HepG2 (cell line): Measurements from ENCODE around the gene ZNF839. TPM values are rescaled to one million over a fixed set of nuclear protein-coding genes. Genes with fewer than 3 reads are reported as not detected.

ENCODE experiments used
- AFF4 ChIP-seq: sonication (generic); formaldehyde crosslinking; IDR thresholded peaks from 2 replicates; pipeline ENCODE4 v1.4.0; 2020; ENCODE audit warnings: missing genetic modification reagents
- CHCHD3 ChIP-seq: sonication (generic); formaldehyde crosslinking; IDR thresholded peaks from 2 replicates; pipeline ENCODE4 v1.8.0; 2022; ENCODE audit warnings: mild to moderate bottlenecking, missing genetic modification reagents, moderate library complexity
- DPF2 ChIP-seq: sonication (generic); formaldehyde crosslinking; IDR thresholded peaks from 2 replicates; pipeline ENCODE4 v1.4.0; 2020; ENCODE audit warnings: mild to moderate bottlenecking, low read depth, missing genetic modification reagents, borderline replicate concordance
- FOXA3 ChIP-seq: IDR thresholded peaks from 2 replicates; pipeline ENCODE4 v1.6.1; 2016; ENCODE audit warnings: missing genetic modification reagents, missing compliant biosample characterization
- FOXM1 ChIP-seq: sonication (generic); formaldehyde crosslinking; IDR thresholded peaks from 2 replicates; pipeline ENCODE4 v1.5.0; 2020; ENCODE audit warnings: missing genetic modification reagents
- HOXA7 ChIP-seq: sonication (generic); formaldehyde crosslinking; IDR thresholded peaks from 2 replicates; pipeline ENCODE4 v1.8.1; 2022; ENCODE audit warnings: mild to moderate bottlenecking, missing genetic modification reagents, moderate library complexity
- KLF6 ChIP-seq: IDR thresholded peaks from 2 replicates; pipeline ENCODE4 v1.8.0; 2016; ENCODE audit warnings: missing biosample characterization, missing genetic modification reagents
- MLLT10 ChIP-seq: sonication (generic); formaldehyde crosslinking; IDR thresholded peaks from 2 replicates; pipeline ENCODE4 v1.4.0; 2020; ENCODE audit warnings: missing genetic modification reagents
- MTA1 ChIP-seq: sonication (generic); formaldehyde crosslinking; IDR thresholded peaks from 2 replicates; pipeline ENCODE4 v1.4.0; 2020; ENCODE audit warnings: missing genetic modification reagents, mild to moderate bottlenecking, borderline replicate concordance
- MYNN ChIP-seq: sonication (generic); formaldehyde crosslinking; IDR thresholded peaks from 2 replicates; pipeline ENCODE4 v1.4.0; 2020; ENCODE audit warnings: mild to moderate bottlenecking, low read depth, missing genetic modification reagents
- NR2C2 ChIP-seq: sonication (generic); formaldehyde crosslinking; IDR thresholded peaks from 2 replicates; pipeline ENCODE4 v1.4.0; 2020; ENCODE audit warnings: missing genetic modification reagents, mild to moderate bottlenecking, moderate library complexity, borderline replicate concordance
- PHF8 ChIP-seq: sonication (generic); formaldehyde crosslinking; IDR thresholded peaks from 2 replicates; pipeline ENCODE4 v1.5.0; 2020; ENCODE audit warnings: missing genetic modification reagents
- RNF2 ChIP-seq: fragments of 450-650 bp; conservative IDR thresholded peaks from 2 replicates; pipeline ENCODE4 v1.6.1; 2016; ENCODE audit warnings: low read depth
- SRY ChIP-seq: sonication (generic); formaldehyde crosslinking; IDR thresholded peaks from 2 replicates; pipeline ENCODE4 v1.8.0; 2022; ENCODE audit warnings: mild to moderate bottlenecking, missing genetic modification reagents
- TARDBP ChIP-seq: sonication (generic); formaldehyde crosslinking; IDR thresholded peaks from 2 replicates; pipeline ENCODE4 v1.8.0; 2022; ENCODE audit warnings: mild to moderate bottlenecking, missing genetic modification reagents
- ZFP36L1 ChIP-seq: sonication (generic); formaldehyde crosslinking; IDR thresholded peaks from 2 replicates; pipeline ENCODE4 v1.8.0; 2022; ENCODE audit warnings: mild to moderate bottlenecking, missing genetic modification reagents, moderate library complexity
- ZFP37 ChIP-seq: sonication (generic); formaldehyde crosslinking; IDR thresholded peaks from 2 replicates; pipeline ENCODE4 v1.4.0; 2020; ENCODE audit warnings: missing genetic modification reagents, borderline replicate concordance
- ZFP62 ChIP-seq: sonication (generic); formaldehyde crosslinking; IDR thresholded peaks from 2 replicates; pipeline ENCODE4 v1.4.0; 2020; ENCODE audit warnings: missing genetic modification reagents
- ZFY ChIP-seq: sonication (generic); formaldehyde crosslinking; IDR thresholded peaks from 2 replicates; pipeline ENCODE4 v1.4.0; 2020; ENCODE audit warnings: missing genetic modification reagents
- ZNF24 ChIP-seq: fragments of 450-650 bp; IDR thresholded peaks from 2 replicates; pipeline ENCODE4 v1.6.1; 2017; ENCODE audit warnings: antibody characterized with exemption, mild to moderate bottlenecking
- ZNF33A ChIP-seq: sonication (generic); formaldehyde crosslinking; IDR thresholded peaks from 2 replicates; pipeline ENCODE4 v1.5.1; 2020; ENCODE audit warnings: missing genetic modification reagents, mild to moderate bottlenecking, moderate library complexity, borderline replicate concordance
- ZNF547 ChIP-seq: sonication (generic); formaldehyde crosslinking; IDR thresholded peaks from 2 replicates; pipeline ENCODE4 v1.5.1; 2020; ENCODE audit warnings: mild to moderate bottlenecking, missing genetic modification reagents
- ZNF572 ChIP-seq: sonication (generic); formaldehyde crosslinking; IDR thresholded peaks from 2 replicates; pipeline ENCODE4 v1.5.1; 2020; ENCODE audit warnings: mild to moderate bottlenecking, missing genetic modification reagents
- ZNF672 ChIP-seq: sonication (generic); formaldehyde crosslinking; IDR thresholded peaks from 2 replicates; pipeline ENCODE4 v1.8.1; 2022; ENCODE audit warnings: missing genetic modification reagents
- ZNF788 ChIP-seq: sonication (generic); formaldehyde crosslinking; IDR thresholded peaks from 2 replicates; pipeline ENCODE4 v1.5.0; 2020; ENCODE audit warnings: mild to moderate bottlenecking, missing genetic modification reagents, borderline replicate concordance
- ZSCAN30 ChIP-seq: sonication (generic); formaldehyde crosslinking; IDR thresholded peaks from 2 replicates; pipeline ENCODE4 v1.5.0; 2020; ENCODE audit warnings: mild to moderate bottlenecking, missing genetic modification reagents
- ZZZ3 ChIP-seq: sonication (generic); formaldehyde crosslinking; IDR thresholded peaks from 2 replicates; pipeline ENCODE4 v1.4.0; 2020; ENCODE audit warnings: missing genetic modification reagents, mild to moderate bottlenecking, borderline replicate concordance
- polyA plus RNA-seq, 8 experiments: library from polyadenylated mRNA; depleted of rRNA in 3 of 8; stranded (reverse) in 7 of 8; unstranded in 1 of 8; fragments of >200 nt; fragmentation: Illumina TruSeq in 4 of 8; extraction: Trizol in 4 of 8; gene quantifications; 2 replicates each; pipeline versions ENCODE4 v1.2.1 to v1.2.3, GENCODE V29; 2011 to 2016; ENCODE audit warnings: low read depth in 4 of 8, missing spikeins in 1 of 8, mixed read lengths in 1 of 8; ENCODE audit not compliant: insufficient read depth in 1 of 8
- total RNA-seq, 5 experiments: library from RNA; depleted of rRNA; stranded (reverse); fragments of >200 nt; fragmentation: Illumina TruSeq; extraction: Trizol; gene quantifications; 2 replicates each; pipeline ENCODE4 v1.2.3, GENCODE V29; 2016; ENCODE audit warnings: low read depth in 1 of 5
- TF ChIP-seq, protein P1 (sequence below): sonication (generic); formaldehyde crosslinking; IDR thresholded peaks from 2 replicates; pipeline ENCODE4 v1.4.0; 2020; ENCODE audit warnings: mild to moderate bottlenecking, missing genetic modification reagents

The ZNF839 gene
- total and polyA plus RNA-seq, 2 of the 13 experiments (the other 11 are each of a cell fraction or from before 2014, with no cell fraction given): 11.1 to 12.8 TPM

GRCh38 chr14:102314242-102315011, 5.1 kb upstream of the ZNF839 start (continued):
- TF ChIP-seq ZNF572 (CRISPR knock-in tag) (0 out of 2 replicates have a peak, but pooled peaks have one; percentile 78), MYNN (CRISPR knock-in tag) (no peak), ZSCAN30 (CRISPR knock-in tag) (no peak), MTA1 (CRISPR knock-in tag) (peak; percentile 95), ZNF547 (peak; percentile 62; the same call in 1 of the 2 replicates), ZZZ3 (CRISPR knock-in tag) (0 out of 2 replicates have a peak, but pooled peaks have one; percentile 55), HOXA7 (CRISPR knock-in tag) (no peak), RNF2 (no peak; the same call in 1 of the 2 replicates), ZFP37 (CRISPR knock-in tag) (no peak), ZFP36L1 (no peak), CHCHD3 (CRISPR knock-in tag) (no peak), ZNF24 (no peak), SRY (CRISPR knock-in tag) (no peak; the same call in 1 of the 2 replicates), KLF6 (0 out of 2 replicates have a peak, but pooled peaks have one; percentile 60), ZNF33A (CRISPR knock-in tag) (peak; percentile 51; the same call in 1 of the 2 replicates), ZNF788 (CRISPR knock-in tag) (0 out of 2 replicates have a peak, but pooled peaks have one; percentile 27), DPF2 (CRISPR knock-in tag) (no peak), AFF4 (CRISPR knock-in tag) (no peak), TARDBP (no peak), ZFP62 (no peak), FOXM1 (CRISPR knock-in tag) (no peak), ZFY (CRISPR knock-in tag) (peak; percentile 62; the same call in 1 of the 2 replicates), NR2C2 (CRISPR knock-in tag) (no peak; the same call in 1 of the 2 replicates), FOXA3 (CRISPR knock-in tag) (peak; percentile 20; the same call in 1 of the 2 replicates), PHF8 (CRISPR knock-in tag) (peak; percentile 47), MLLT10 (no peak), ZNF672 (CRISPR knock-in tag) (no peak)
- TF ChIP-seq, protein P1, sequence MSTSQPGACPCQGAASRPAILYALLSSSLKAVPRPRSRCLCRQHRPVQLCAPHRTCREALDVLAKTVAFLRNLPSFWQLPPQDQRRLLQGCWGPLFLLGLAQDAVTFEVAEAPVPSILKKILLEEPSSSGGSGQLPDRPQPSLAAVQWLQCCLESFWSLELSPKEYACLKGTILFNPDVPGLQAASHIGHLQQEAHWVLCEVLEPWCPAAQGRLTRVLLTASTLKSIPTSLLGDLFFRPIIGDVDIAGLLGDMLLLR (CRISPR knock-in tag): peak; percentile 90; the same call in 1 of the 2 replicates
